ENCODE results near the gene LMX1A. TPM values are rescaled to one million over a fixed set of nuclear protein-coding genes. Genes with fewer than 3 reads are reported as not detected.

Gene LMX1A
- total and polyA plus RNA-seq, 9 of the 15 experiments (the other 6 are each of a cell fraction or from before 2014, with no cell fraction given) = not detected

- peak; percentile 47; the same call in 1 of the 2 replicates for TF ChIP-seq FOSL1 (tag; conservative IDR thresholded peaks at IDR 0.05)
- TF ChIP-seq ZNF444 (CRISPR knock-in tag; IDR thresholded peaks at IDR 0.05) = no peak
- no peak for TF ChIP-seq RBM17 (IDR thresholded peaks at IDR 0.05; ENCODE audit: borderline replicate concordance, low read depth, low read length)
- peak; percentile 53; the same call in 1 of the 2 replicates for TF ChIP-seq ZKSCAN1 (IDR thresholded peaks at IDR 0.05; ENCODE audit: low read depth, low read length)
- no peak for TF ChIP-seq ZNF318 (IDR thresholded peaks at IDR 0.05; ENCODE audit: borderline replicate concordance in 1 of 2, low read depth in 1 of 2)
- TF ChIP-seq UBTF (IDR thresholded peaks at IDR 0.05; ENCODE audit: borderline replicate concordance in 1 of 2, low read depth in 2 of 2, low read length in 2 of 2) = 0 out of 4 replicates have a peak, but pooled peaks of 1 of the 2 experiments have one; percentile 31
- TF ChIP-seq PATZ1 (CRISPR knock-in tag; IDR thresholded peaks at IDR 0.05; ENCODE audit: borderline replicate concordance) = 0 out of 2 replicates have a peak, but pooled peaks have one; percentile 18
- peak; percentile 65; the same call in 1 of the 2 replicates for TF ChIP-seq ELF4 (CRISPR knock-in tag; IDR thresholded peaks at IDR 0.05)
- TF ChIP-seq ZBTB9 (CRISPR knock-in tag; IDR thresholded peaks at IDR 0.05) = peak; percentile 83; the same call in 1 of the 2 replicates
Observed at GRCh38 chr1:165392634-165393571, 36.4 kb upstream of the LMX1A start (continued).
